Muscle of arm (tissue), 12 donors: Measurements from ENCODE around the gene SCN4B. TPM values are rescaled to one million over a fixed set of nuclear protein-coding genes. Genes with fewer than 3 reads are reported as not detected.

Source experiments
- DNase-seq: peaks from one replicate; pipeline ENCODE4 v3.0.0-alpha.2; 2013
- polyA plus RNA-seq, 12 donors: library from polyadenylated mRNA; unstranded; fragments of 120-200 nt; gene quantifications; one replicate each; pipeline ENCODE4 v1.2.1, GENCODE V29; 2013; ENCODE audit not compliant: insufficient read length in 12 of 12

Gene SCN4B
- polyA plus RNA-seq, 12 donors: 2.5 to 6.0 (median 4.3) TPM; not detected in 1

- DNase-seq: no peak
Observed at GRCh38 chr11:118132385-118133151, 20.1 kb downstream of the SCN4B start.

- no peak for DNase-seq
Observed at GRCh38 chr11:118129471-118130172, 23.0 kb downstream of the SCN4B start.

DNA sequence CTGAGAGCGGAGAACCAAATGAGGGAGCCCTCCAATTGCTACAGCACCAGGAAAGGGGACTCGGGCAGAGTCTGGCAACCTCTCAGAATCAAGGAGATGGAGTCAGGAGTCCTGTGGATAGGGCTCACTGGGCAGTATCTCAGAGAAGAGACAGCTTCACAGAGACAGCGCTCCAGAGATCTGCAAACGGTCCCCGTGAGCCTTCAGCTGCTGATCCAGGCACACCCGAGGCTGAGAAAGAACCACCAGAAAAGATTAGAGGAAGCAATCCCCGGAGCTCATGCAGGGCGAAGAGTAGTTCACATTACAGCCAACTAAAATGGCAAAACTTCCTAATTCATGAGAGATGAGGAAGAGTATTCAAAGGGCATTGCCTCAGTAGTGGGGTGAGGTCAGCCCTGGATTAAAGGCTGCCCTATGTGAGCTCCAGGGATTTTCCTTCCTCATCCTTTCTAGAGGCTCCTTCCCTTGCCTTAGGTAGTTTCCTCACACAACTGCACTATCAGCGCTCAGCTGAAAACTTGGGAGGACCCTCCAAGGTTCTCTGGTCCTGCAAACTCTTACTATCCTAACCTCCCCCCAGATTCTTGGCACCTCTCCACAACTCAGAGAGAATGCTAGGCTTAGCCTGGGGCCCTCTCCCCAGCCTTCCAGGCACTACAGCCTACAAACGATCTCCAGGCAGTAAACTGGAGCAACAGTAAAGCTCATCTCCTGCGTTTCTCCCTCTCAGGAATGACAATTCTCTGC is 23.7 kb downstream of the SCN4B start:
- no peak for DNase-seq

- no peak for DNase-seq
Observed at GRCh38 chr11:118128310-118128709, 24.3 kb downstream of the SCN4B start.

DNA sequence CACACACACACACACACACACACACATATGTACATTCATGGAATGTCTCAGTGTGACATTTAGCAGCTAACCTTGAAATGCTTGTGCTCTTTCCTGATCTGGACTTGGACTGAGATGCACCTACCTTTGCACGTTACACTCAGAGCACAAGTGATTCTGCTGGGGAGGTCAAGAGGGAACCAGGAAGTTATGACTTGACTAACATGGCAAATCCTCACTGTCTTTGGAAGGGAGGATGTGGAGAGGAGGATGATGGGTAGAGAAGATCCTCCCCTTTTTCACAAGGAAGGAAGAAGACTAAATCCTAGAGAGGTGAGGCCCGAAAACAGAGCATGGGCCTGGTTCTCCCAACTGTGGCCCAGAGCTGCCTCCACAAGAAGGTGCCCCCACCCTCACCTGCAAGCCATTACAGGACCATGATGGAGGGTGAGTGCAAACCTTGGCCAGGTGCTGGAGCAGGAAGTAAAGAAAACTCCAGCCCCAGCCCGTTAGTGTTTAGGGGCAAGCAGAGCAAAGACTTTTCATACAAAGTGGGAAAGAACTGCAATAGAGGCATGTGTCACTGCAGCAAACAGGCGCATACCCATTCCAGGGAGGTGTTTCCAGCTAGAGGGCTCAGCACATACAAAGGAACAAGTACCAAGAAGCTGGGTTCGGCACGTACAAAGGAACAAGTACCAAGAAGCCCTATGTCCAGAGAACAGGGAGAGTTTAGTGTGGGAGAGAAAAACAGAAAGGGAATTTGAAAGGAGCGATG is 26.4 kb downstream of the SCN4B start:
- no peak for DNase-seq

GRCh38 chr11:118124929-118125535 is 27.6 kb downstream of the SCN4B start:
- DNase-seq: no peak

GRCh38 chr11:118120793-118121192 is 31.8 kb downstream of the SCN4B start:
- no peak for DNase-seq

GRCh38 chr11:118117790-118118601 is 34.6 kb downstream of the SCN4B start:
- DNase-seq: no peak

GRCh38 chr11:118115048-118115447 is 37.6 kb downstream of the SCN4B start:
- no peak for DNase-seq

DNA sequence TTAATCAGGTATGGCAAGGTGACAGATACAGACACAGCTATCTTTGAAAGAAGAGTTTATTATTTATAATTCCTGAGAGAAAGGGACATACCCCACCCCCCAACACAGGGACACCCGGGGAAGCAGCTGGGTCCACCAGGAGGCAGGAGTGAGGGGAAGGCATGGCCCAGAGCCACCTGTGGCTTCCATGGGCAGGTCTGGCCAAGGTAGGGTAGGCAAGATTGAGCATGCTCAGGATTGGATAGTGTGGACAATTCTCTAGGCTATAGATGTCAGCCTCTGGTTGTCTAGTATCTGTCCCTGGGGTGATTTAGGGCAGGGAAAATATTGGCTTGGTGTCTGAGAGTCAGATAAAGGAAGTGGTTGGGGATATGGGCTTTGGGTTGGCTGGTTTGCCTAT is 38.4 kb downstream of the SCN4B start:
- DNase-seq: no peak

GRCh38 chr11:118112711-118113430 is 39.8 kb downstream of the SCN4B start:
- DNase-seq: no peak

GRCh38 chr11:118111744-118112035 is 40.9 kb downstream of the SCN4B start:
- DNase-seq: no peak

DNA sequence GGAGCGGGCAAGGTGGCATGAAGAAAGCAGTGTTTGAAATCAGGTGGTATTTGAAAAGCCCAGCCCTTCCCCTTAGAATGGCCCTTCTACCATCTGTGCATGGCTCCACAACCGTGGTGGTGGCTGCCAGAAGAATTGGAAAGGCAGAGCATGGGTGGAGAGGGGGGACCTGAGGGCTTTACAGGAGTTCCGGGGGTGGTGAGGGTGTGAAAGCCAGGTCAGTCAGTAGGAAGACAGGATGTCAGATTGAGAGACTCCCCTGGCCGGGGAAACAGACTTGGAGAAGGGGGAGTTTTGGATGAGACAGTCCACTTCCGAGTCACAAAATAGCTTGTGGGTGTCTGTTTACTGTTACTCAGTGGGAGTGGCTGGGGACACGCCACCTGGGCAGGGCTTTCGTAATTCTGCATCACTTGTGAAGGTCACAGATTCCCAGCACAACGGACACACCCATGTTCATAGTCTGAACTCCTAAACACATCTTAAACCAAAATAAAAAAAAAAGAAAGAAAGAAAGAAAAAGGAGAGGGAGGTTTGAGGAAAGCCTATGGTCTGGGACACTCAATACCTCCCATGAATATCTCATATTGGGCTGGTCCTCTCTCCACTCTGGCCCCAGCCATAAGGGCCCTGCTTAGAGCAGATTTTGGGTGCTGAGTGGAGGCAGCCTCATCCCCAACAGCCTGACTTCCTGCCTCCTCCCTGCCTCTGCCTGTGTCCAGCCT is 41.4 kb downstream of the SCN4B start:
- no peak for DNase-seq

DNA sequence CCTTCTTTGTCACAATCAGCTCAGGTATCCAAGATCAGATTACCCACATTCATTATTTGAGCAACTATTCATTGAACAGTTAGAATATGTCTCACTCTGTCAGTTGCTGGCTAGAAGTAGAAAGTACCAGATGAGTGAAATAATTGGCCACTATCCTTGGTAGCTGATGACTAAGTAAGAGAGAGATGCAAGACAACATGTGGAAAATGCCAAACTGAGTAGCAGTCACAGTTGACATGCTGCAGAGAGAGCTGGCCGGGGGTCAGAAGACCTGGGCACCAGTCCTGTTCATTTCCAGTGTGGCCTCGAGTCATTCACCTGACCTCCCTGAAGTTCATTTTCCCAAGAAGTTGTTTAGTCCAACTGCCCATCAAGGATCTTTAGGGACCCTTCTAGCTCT is 43.4 kb downstream of the SCN4B start:
- no peak for DNase-seq

- DNase-seq: no peak
Observed at GRCh38 chr11:118108513-118108912, 44.1 kb downstream of the SCN4B start.

DNA sequence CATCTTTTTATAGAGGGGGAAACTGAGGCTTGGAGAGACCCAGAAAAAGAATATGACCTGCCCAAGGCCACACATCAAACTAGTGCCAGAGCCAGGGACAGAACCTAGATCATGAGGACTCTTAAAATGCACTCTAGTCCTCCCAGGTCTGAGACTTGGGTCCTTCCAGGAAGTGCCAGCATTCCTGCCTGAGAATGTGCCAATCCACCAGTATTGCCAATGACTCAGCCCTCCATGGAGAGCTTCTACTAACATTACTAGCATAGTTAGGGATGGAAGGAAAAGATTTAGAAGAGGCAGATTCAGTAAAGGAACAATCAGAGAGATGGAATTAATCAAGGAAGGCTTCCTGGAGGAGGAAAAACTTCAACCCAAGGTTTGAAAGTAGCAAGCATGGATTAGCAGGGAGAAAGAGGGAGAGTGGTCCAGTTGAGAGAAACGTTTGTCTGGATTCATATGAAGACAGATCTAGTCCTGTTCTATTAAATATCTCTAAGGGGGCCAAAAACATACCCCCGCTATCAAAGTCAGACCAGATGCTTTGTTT is 45.8 kb downstream of the SCN4B start:
- no peak for DNase-seq

DNA sequence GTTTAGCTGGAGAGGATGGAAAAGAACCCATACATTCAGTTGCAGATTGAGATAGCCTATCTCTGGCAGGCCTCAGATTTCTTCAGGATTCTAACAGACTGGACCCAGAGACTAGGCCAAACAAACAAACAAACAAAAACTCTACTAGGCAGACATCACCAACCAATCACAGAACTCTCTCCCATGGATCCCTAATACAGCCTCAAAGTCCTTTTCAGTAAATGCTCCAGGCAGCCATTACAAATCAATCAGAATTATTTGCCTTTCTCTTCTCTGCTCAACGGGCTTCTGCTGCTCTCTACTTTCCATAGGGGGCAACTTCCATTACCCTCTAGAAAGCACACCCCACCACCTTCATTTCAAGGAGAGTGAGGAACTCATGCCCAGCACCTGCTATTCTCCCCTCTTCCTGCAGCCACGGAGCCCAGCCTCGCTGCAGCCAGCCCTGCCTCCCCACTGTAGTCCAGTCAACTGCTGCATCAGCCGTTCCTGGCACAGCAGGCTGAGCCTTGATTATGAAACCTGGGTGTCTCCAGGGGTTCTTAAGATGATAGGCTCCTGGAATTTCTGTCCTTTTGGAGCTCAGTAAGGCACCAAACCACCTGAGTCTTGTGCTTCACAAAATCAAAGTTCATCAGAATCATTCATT is 46.8 kb downstream of the SCN4B start:
- no peak for DNase-seq

DNA sequence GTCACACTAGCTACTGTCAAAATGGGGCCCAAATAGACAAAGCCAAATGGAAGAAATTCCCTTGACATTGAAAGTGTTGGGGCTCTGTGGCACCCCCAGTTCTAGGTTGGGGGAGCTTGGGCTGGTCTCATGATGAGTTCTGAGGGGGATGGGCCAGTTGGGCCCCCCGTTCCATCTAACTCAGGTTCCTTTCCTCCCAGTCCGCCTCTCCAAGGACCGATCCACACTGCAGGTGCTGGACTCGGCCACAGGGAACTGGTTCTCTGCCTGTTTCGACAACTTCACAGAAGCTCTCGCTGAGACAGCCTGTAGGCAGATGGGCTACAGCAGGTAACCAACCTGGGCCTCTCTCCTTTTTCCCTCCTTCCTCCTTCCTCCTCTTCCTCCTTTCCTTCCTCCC is 48.1 kb downstream of the SCN4B start:
- no peak for DNase-seq
